DMS114 treated with DMSO at 0.1 percent for 48 hours (cell line): ENCODE measurements around the gene CHP1.
"Not testable (repeated sequence)": the region's sequence is repeated elsewhere in the genome, so short reads cannot be mapped to it uniquely, and the experiment has no call there.

Experiments used
- DNase-seq: peaks from one replicate; lab custom pipeline; 2025; ENCODE audit not compliant: unreplicated experiment; lab: John Stamatoyannopoulos, UW

Gene CHP1

GRCh38 chr15:41230650-41231421, at the start of gene CHP1, which contains the start of gene EXD1:
TSS of gene CHP1 (plus strand) at chr15:41231268. CDS start at chr15:41231383, 115 bp downstream.
TSS of gene EXD1 (minus strand) at chr15:41230757. CDS start at chr15:41226575, 4,182 bp downstream.
- peak; percentile 94 for DNase-seq

- no peak for DNase-seq
These were observed 48.8 kb upstream of the CHP1 start for GRCh38 chr15:41182266-41182665.

- DNase-seq: no peak
These were observed 47.5 kb upstream of the CHP1 start for GRCh38 chr15:41183581-41183980.

- no peak for DNase-seq
These were observed 36.6 kb upstream of the CHP1 start for GRCh38 chr15:41194444-41194843.

GRCh38 chr15:41199470-41199869, 31.6 kb upstream of the CHP1 start:
- DNase-seq: no peak

GRCh38 chr15:41203395-41203794, 27.7 kb upstream of the CHP1 start:
- no peak for DNase-seq

GRCh38 chr15:41205315-41205714, 25.8 kb upstream of the CHP1 start:
- no peak for DNase-seq

- DNase-seq: no peak
These were observed 23.2 kb upstream of the CHP1 start for GRCh38 chr15:41207687-41208448.

- DNase-seq: no peak
These were observed 15.4 kb upstream of the CHP1 start for GRCh38 chr15:41215708-41216107.

- no peak for DNase-seq
These were observed 12.2 kb upstream of the CHP1 start for GRCh38 chr15:41218851-41219250.

- no peak for DNase-seq
These were observed 11.7 kb upstream of the CHP1 start for GRCh38 chr15:41219381-41219780.

GRCh38 chr15:41230345-41230649, 771 bp upstream of the CHP1 start:
- DNase-seq: no peak

GRCh38 chr15:41231422-41232226, 556 bp downstream of the CHP1 start:
- DNase-seq: peak; percentile 52

GRCh38 chr15:41233367-41233771, 2.3 kb downstream of the CHP1 start:
- DNase-seq: no peak

- not testable (repeated sequence) for DNase-seq
These were observed 4.2 kb downstream of the CHP1 start for GRCh38 chr15:41235228-41235627.

- DNase-seq: no peak
These were observed 4.9 kb downstream of the CHP1 start for GRCh38 chr15:41235929-41236328.

- DNase-seq: no peak
These were observed 7.0 kb downstream of the CHP1 start for GRCh38 chr15:41238100-41238499.

- no peak for DNase-seq
These were observed 10.3 kb downstream of the CHP1 start for GRCh38 chr15:41241221-41241964.

GRCh38 chr15:41250745-41251144, 19.7 kb downstream of the CHP1 start:
- not testable (repeated sequence) for DNase-seq

- DNase-seq: no peak
These were observed 20.3 kb downstream of the CHP1 start for GRCh38 chr15:41251411-41251810.

GRCh38 chr15:41254560-41254959, 23.5 kb downstream of the CHP1 start:
- DNase-seq: no peak
